NCI-H1694 (cell line): Measurements from ENCODE around the gene CMSS1.
"Not testable (repeated sequence)": the region's sequence is repeated elsewhere in the genome, so short reads cannot be mapped to it uniquely, and the experiment has no call there.

Source experiments
- DNase-seq: peaks from one replicate; lab custom pipeline; 2025; lab: John Stamatoyannopoulos, UW

CMSS1 gene

DNA sequence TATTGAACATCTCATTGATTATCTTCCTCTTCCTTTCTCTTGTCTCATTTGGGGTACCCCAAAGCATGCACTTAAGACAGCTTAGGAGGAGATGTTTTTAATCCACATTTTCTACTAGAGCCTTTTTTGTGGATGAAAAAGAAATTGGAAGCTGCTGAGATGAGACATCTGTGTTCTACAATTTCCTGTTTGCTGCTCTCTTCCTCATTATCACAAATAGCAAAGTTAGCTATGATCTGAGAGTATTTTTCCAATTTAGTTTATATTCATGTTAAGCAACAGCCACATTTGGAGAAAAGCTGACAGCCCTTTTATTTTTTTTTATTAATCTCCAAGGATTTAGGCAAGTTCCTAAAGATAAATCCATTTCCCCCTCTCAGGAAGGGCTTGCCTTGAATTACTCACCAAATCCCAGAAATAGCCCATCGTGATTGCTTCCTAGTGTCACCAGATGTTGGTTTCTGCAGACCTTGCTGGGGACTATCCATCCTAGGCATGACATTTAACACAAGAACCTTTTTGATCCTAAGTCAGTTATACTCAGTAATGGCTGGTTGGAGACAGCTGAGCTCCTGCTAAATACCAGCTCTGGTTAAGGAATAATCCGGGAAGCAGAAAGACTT, 367.4 kb downstream of the CMSS1 start:
- DNase-seq = no peak

DNA sequence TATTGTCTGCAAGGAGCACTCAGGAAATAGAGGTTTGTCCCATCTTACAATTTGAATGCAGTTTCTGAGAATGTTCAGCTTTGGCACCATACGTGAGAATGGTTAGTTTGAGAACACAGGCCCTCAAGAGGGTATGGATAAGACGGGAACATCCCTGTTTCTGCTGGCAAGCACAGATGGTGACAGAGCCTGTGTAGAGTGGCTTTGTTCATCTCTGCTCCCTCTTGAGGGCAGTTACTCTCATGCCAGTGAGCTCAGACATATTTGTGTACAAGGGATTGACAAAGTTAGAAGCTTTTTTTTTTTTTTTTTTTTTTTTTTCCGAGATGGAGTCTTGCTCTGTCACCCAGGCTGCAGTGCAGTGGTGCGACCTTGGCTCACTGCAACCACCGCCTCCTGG, 368.2 kb downstream of the CMSS1 start:
- DNase-seq = no peak

DNA sequence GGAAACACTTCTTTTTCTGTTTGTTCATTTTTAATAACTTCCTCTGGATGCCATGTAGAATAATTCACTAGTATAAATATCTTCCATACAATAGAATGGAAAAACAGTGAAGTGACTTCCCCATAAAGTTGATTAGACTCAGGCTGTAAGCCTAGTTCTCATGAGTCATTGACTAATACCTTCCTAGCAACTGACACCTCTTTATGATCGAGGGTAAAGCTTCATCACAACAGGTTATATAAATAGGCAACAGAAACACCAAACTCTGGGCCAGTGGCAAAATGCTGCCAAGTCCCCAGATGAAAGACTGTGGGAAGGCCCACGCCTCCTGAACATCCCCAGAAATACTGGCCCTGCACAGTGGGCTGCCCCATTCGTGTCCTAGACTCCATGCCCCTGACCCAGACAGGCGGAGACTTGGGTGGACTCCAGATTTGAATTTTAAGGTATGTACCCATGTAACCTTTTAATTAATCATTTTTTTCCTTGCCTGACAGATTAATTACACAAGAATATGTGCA, 371.8 kb downstream of the CMSS1 start:
- DNase-seq = no peak

DNA sequence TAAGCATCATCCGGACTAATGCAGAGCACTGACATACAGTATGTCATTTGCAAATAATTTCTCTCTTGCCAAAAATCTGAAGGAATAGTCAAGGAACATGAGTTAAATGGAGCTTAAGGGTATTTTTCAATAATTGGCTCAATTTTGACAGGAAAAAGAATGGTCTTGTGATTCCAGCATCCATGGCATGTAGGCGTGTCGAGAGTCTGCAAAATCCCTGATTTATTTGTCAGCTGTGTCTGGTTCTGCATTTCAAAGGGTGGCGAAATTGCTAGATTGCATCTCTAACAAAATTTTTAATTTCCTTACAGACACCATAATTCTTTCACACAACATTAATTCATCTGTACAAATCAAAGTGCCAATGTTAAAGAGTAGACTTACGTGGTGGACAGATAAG, 377.7 kb downstream of the CMSS1 start:
- no peak for DNase-seq

DNA sequence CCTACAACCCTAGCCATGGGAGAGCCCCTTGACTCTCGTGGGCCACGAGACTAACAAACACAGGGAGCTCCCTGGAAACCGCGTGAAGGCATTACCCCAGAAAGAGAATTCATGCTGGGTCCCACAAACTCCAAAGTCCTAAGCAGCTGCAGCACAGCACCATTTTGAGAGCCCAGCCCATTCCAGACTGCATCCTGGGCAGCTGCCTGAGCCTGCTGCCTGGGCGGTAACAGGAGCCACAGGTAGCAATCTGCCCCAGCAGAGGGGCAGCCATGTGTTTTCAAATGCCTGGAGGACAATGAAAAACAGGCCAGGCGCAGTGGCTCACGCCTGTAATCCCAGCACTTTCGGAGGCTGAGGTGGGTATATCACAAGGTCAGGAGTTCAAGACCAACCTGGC, 380.2 kb downstream of the CMSS1 start:
- DNase-seq = no peak

DNA sequence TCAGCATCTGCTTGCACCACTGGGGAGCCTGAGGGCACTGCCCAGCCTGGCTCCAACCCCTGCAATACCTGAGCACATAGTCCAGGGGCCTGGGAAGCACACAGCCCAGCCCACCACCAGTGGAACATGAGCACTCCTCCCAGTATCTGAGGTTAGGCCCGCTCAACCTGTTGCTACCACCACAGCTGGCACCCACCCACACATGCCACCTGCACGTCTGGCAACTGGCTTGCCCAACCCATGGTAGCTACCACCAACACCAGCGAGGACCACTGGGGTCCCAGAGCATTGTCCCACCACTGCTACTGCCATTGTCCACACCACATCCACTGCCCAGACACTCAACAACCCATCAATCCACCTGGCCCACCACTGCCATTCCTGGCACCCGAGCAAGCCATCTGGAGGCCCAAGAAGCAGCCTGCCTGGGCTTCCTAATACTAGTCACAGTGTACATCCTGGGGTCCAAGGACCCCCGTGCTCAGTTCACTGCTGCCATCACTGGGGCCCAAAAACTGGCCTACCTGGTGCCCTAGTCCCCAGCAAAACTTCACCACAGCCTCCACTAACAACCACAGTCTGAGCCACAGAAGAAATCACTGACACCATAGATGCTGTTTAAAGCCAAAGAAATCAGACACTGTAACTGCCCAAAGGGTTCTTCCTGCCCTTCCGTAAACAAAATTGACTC, 381.1 kb downstream of the CMSS1 start:
- no peak for DNase-seq

DNA sequence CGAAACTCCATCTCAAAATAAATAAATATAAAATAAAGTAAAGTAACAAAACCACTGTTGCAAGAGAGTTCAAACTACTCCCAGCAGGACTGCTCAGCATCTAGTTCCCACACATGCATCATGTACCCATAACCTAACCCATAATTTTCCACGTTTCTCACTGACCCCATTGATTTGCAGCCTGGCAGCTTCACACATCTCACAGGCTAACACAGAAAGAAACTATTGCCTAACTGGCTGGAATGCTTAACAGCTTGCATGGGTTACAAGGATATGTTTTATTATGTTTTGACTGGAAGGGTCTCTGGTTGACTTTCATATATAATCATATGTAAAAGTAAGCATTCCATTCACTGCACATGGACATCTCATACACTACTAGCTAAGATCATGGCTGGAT, 387.5 kb downstream of the CMSS1 start:
- DNase-seq = no peak

DNA sequence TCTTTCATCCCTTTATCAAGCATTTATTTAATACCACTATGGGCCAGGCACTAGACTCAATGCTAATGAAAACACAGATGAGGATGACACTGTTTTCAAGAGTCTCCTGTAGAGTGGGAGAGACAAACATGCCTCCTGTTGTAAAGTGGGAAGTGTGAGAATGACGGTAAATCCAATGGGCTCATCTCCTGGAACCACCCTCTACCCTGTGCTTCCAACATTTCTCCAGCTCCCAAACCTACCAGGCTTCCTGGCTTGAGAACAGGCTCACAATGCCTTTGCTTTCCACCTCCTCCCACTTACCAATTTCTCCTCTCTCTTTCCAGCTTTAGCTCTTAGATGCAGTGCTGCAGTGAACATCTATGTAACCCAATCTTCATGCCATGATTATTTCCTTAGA, 389.0 kb downstream of the CMSS1 start:
- DNase-seq = no peak

DNA sequence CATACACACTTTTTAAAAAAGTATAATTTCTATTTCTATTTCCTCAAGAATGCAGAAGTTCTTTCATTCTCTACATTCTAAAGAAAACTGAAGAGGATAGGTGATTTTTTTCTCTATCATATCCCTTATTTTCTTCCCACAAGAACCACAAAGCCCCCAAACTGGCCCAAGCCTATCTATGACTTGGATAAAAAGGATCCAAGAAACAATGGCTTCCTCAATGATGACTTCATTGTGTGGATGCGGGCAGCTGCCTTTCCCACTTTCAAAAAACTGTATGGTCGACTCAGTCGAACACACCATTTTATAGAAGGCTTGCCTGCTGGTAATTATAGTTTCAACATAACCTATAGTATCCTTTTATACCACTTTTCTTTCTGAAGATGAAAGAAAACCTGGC, 390.2 kb downstream of the CMSS1 start:
- no peak for DNase-seq

DNA sequence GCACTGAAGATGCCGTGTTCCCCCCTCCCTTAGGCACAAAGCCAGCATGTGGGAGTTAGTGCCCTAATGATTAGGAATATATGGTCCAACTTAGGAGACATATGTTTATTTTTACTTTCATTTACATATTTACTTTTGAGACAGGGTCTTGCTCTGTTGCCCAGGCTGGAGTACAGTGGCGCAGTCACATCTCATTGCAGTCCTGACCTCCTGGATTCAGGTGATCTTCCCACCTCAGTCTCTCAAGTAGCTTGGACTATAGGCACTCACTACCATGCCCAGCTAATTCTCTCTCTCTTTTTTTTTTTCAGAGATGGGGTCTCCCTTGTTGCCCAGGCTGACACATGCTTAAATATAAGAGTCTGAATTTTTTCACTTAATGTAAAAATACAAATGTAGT, 391.5 kb downstream of the CMSS1 start:
- DNase-seq = no peak

DNA sequence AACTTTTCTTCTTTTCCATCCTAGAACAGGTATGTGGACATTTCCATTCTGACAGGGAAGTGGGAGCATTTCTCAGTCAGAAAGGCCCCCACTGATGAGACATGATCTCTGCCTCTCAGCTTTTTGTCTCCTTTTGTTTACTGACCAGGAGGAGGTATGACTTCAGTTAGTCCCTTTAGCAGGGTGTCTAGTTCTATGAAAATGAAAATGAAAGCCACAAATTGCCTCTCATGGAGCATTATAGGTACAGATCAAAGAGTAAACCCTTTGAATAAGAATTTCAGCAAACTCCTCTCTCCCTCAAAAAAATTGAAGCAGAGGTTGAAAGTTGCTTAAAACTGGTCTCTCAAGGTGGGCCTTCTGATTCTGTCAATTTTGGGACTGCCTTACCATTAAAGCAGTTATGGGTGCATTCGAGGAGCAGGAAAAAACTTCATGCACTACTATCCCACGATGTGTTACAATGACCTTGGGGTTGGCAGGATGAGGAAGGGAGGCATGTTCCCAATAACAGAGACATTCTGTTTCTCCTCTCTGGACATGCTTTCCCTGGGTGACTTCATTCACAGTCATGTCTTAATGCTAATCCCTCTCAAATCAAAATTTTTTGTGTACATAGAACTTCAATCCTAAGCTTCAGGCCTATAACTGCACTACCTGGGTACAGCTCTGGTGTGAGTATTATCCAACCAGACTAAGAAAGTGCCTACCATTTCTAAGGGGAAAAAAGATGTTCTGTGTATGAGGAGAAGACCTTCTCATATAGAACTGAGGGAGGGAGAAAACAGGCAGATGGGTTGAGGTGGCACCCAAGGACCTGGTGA, 392.5 kb downstream of the CMSS1 start:
- no peak for DNase-seq

DNA sequence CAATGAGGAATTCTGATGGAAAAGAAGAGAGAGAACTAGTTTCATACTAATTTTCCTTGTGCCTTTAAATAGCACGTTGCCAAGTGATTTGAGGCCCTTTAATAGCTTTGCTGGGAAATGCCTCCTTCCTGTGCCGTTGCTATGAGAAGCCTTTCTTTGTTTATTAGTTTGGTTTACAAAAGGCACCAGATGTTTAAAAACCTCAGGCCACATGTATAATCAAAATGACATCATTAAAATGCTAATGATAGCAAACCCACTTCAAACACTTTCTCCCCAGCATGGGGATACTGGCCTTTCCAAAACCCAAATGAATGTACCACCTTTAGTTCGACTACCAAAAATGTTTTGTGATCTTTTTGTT, 393.1 kb downstream of the CMSS1 start:
- DNase-seq = no peak

DNA sequence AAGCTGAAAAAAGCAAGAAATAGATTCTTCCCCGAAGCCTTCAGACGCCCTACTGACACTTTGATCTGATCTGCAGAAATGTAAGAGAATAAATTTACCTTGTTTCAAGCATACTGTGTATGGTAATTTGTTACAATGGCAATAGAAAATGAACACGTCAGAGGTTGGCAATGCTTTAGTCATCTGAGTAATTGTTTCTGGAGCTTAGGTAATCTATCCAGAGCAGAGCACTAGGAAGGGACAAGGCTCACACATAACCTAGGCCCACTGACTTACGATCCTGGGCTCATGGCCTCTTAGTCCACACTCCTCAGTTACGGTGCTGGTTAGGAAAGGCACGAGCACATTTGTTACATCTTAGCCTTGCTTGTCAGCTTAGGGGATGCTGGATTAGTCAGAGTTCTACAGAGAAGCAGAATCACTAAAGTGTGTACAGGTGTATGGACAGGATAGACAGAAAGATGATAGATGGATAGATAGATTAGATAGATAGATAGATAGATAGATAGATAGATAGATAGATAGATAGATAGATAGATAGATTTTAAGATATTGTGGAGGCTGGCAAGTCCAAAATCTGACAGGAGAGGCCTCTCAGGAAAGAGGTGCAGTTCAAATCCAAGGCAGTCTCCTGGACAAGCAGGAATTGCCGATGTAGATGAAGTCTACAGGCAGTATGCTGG, 396.4 kb downstream of the CMSS1 start:
- DNase-seq = no peak

DNA sequence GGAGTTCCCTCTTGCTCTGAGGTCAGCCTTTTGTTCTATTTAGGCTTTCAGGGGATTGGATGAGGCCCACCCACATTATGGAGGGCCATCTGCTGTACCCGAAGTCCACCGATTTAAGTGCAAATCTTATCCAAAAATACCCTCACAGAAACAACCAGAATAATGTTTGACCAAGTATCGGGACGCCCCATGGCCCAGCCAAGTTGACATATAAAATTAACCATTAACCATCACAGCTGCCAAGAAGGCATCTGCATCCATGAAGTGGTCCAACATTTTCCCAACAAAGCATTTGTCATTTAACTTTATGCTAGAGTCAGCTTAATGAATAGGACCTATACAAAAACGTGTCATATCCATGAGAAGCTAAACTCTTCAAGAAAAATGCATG, 396.9 kb downstream of the CMSS1 start:
- DNase-seq = no peak

DNA sequence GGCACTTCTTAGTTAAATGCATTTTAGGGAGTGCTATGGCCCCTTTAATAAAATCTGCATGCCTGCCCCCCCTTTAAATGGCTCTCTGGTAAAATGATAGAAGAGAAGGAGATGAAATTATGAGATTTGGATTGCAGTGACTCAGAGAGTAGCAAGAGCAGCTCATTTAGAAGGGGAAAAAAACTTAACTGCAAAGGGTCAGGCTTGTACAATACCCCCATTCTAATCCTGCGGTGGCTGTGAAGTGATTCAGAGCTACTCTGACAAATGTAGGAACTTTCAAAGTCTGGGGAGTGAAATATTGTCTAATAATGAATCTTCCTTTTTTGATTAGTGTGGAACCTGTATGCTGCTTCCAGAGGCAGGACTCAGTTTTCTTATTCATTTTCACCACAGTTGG, 399.1 kb downstream of the CMSS1 start:
- DNase-seq = no peak

DNA sequence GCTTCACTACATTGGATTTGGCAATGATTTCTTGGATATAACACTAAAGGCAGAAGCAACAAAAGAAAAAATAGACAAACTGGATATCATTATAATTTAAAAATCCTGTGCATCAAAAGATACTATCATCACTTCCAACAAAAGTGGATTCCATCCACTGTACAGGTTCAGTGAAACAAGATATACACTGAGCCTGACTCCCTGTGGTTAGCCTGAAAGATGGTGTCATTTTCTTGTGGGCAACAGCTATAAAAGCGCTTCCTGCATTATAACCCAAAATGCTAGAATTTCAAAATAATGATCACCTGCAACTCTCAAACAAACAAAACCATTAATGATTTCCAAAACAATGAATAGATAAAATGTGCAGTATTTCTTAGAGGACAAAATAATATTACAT, 403.5 kb downstream of the CMSS1 start:
- no peak for DNase-seq

DNA sequence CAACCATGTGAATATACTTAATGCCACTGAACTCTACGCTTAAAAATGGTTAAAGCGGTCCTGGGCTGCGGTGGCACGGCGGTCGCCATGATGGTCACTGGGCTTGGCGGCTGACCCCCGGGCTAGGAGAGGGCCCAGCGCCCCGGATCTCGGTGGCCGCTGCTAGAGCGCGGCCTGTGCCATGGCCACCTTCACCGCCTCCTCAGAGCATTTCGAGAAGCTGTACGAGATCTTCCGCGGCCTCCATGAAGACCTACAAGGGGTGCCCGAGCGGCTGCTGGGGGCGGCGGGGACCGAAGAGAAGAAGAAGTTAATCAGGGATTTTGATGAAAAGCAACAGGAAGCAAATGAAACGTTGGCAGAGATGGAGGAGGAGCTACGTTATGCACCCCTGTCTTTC, 407.5 kb downstream of the CMSS1 start:
- DNase-seq = no peak

DNA sequence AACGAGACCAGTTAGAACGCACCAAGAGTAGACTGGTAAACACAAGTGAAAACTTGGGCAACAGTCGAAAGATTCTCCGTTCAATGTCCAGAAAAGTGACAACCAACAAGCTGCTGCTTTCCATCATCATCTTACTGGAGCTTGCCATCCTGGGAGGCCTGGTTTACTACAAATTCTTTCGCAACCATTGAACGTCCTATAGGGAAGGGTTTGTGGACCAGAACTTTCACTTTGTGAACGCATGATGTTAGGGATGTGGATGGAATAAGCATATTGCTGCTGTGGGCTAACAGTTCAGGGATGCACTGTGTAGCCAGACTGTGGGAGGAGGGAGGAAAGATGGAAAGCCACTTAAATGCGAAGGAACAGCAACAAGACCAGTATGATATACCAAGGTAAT, 408.2 kb downstream of the CMSS1 start:
- no peak for DNase-seq

DNA sequence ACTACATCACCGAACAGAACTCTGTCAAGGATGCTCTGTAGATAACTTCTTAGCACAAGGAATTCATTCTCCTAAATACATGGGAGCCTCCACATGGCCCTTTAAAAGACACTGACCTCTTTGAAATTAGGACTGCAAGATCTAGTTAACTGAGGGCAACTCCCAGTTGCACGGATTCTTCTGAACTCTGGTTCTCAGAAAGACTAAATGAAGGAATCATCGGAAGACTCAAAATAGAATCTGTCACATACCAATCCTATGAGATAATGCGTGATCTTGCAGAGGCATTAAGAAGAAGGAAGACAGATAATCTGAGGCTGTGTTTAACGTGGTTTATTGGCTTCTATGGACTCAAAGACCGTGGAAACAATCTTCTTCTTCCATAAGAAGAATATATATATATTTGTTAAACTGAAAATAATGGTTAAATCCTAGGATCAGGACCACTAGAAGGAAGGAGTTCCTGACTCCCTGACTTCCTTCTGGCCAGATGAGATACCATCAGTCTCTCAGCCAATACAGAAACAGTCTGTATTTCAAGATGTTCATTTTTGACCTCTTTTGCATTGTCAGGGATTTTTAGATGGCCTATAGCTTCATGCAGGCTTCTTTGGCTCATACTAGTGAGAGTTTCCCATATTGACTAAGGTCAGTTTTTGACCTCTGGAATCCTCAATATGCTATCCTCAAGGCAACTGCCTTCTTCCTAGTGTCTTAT, 409.2 kb downstream of the CMSS1 start:
- no peak for DNase-seq

DNA sequence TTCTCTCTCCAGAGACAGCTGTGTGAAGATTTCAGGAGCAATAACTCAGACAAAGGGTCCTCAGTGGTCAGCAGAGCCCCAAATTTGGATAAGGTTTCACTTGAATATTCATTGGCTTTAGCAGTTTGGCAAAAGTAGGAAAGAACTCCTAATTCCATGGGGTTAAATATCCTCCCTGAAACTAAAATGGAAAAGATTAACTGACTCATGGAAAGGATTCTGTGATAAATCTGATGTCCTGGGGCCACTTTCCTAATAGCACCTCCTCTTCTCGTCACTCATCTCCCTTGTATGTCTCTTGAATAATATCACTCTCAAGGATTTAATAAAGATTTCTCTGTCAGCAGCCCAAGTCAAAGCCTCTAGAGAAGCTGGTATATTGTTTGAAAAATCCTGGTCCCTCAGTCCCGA, 409.9 kb downstream of the CMSS1 start:
- no peak for DNase-seq

DNA sequence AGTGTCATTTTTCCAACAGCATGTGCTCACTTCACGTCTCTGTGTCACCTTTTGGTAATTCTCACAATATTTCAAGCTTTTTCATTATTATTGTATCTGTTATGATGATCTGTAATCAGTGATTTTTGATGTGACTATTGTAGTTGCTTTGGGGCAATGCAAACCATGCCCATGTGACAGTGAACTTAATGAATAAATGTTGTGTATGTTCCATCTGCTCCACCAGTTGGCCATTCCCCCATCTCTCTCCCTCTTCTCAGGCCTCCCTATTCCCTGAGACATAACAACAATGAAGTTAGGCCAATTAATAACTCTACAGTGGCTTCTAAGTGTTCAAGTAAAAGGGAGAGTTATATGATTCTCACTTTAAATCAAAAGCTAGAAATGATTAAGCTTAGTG, 410.6 kb downstream of the CMSS1 start:
- no peak for DNase-seq

DNA sequence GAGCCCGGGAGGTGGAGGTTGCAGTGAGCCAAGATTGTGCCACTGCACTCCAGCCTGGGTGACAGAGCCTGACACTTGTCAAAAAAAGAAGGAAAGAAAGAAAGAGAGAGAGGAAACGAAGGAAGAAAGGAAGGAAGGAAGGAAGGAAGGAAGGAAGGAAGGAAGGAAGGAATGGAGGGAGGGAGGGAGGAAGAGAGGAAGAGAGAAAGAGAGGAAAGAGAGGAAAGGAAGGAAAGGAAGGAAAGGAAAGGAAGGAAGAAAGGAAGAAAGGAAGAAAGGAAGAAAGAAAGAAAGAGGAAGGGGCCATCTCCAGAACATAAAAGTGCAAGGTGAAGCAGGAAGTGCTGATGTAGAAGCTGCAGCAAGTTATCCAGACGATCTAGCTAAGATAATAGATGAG, 411.5 kb downstream of the CMSS1 start:
- DNase-seq = not testable (repeated sequence)
